IMR-90 (cell line): ENCODE results near the gene PPP6R3. TPM values are rescaled to one million over a fixed set of nuclear protein-coding genes. Genes with fewer than 3 reads are reported as not detected.

Experiments used
- ATAC-seq: fragments of 200-7000 bp; cut with Tn5 transposase; 2 replicates; pipeline ENCODE4 v1.9.1; 2020; ENCODE audit warnings: low read depth, mild to moderate bottlenecking, moderate library complexity
- BruUV-seq: library from RNA; stranded (reverse); fragments of 400-500 nt; replicated peaks from 2 replicates; lab custom pipeline; 2021; lab: Mats Ljungman, UMichigan
- CTCF ChIA-PET: fragments of 300-600 bp; formaldehyde crosslinking; extraction: SDS; loops from one replicate; lab custom pipeline; 2021; ENCODE audit warnings: antibody characterized with exemption; lab: Yijun Ruan, JAX
- POLR2A ChIA-PET: fragments of 300-600 bp; sonication (Branson Sonifier 250); formaldehyde crosslinking; loops from one replicate; lab custom pipeline; 2022; ENCODE audit warnings: antibody characterized with exemption; ENCODE audit not compliant: unreplicated experiment; lab: Charles Lee
- DNase-seq: peaks from one replicate; pipeline ENCODE4 v3.0.0; 2013
- H2AFZ ChIP-seq: replicated peaks from 2 replicates; pipeline ENCODE3; 2013; ENCODE audit warnings: low read length, mild to moderate bottlenecking; ENCODE audit not compliant: poor library complexity
- H2AK5ac ChIP-seq: 2 replicates; pipeline ENCODE4 v1.6.1; 2013; ENCODE audit warnings: low read depth, low read length, inconsistent platforms
- H2AK9ac ChIP-seq: replicated peaks from 2 replicates; pipeline ENCODE3; 2013; ENCODE audit warnings: mild to moderate bottlenecking, low read depth, low read length, moderate library complexity; ENCODE audit not compliant: poor library complexity
- H2BK120ac ChIP-seq: 2 replicates; pipeline ENCODE4 v1.6.1; 2013; ENCODE audit warnings: low read depth, low read length, inconsistent platforms
- H2BK15ac ChIP-seq: 3 replicates; pipeline ENCODE4 v1.6.1; 2013; ENCODE audit warnings: low read depth, low read length, inconsistent platforms
- H2BK20ac ChIP-seq: 2 replicates; pipeline ENCODE4 v1.6.1; 2013; ENCODE audit warnings: low read depth, mild to moderate bottlenecking, inconsistent platforms, low read length, moderate library complexity
- H2BK5ac ChIP-seq: 2 replicates; pipeline ENCODE4 v1.6.1; 2013; ENCODE audit warnings: mild to moderate bottlenecking, low read depth, low read length, inconsistent platforms; ENCODE audit not compliant: poor library complexity, severe bottlenecking
- H3K14ac ChIP-seq: replicated peaks from 2 replicates; pipeline ENCODE4 v1.6.1; 2013; ENCODE audit warnings: low read depth, low read length, inconsistent platforms
- H3K18ac ChIP-seq: 2 replicates; pipeline ENCODE4 v1.6.1; 2013; ENCODE audit warnings: low read depth, low read length, control low read depth
- H3K23ac ChIP-seq: 2 replicates; pipeline ENCODE4 v1.6.1; 2013; ENCODE audit warnings: low read depth, low read length, inconsistent platforms
- H3K27ac ChIP-seq: 2 replicates; pipeline ENCODE4 v1.5.1; 2013; ENCODE audit warnings: mild to moderate bottlenecking, control low read depth, low read length; ENCODE audit not compliant: insufficient read depth
- H3K27me3 ChIP-seq: 2 replicates; pipeline ENCODE4 v1.6.1; 2013; ENCODE audit warnings: low read length; ENCODE audit not compliant: control insufficient read depth, insufficient read depth
- H3K36me3 ChIP-seq: 2 replicates; pipeline ENCODE4 v1.6.1; 2013; ENCODE audit warnings: low read length, mixed read lengths; ENCODE audit not compliant: control insufficient read depth, insufficient read depth
- H3K4ac ChIP-seq: 2 replicates; pipeline ENCODE4 v1.6.1; 2013; ENCODE audit warnings: low read depth, low read length, inconsistent platforms
- H3K4me1 ChIP-seq: 2 replicates; pipeline ENCODE4 v1.6.1; 2013; ENCODE audit warnings: low read length, mixed read lengths; ENCODE audit not compliant: control insufficient read depth, insufficient read depth
- H3K4me2 ChIP-seq: 2 replicates; pipeline ENCODE4 v1.6.1; 2013; ENCODE audit warnings: low read depth, mild to moderate bottlenecking, control low read depth, low read length, moderate library complexity
- H3K4me3 ChIP-seq: 2 replicates; pipeline ENCODE4 v1.5.1; 2013; ENCODE audit warnings: low read depth, mild to moderate bottlenecking, control low read depth, low read length, moderate library complexity; ENCODE audit not compliant: insufficient read depth
- H3K56ac ChIP-seq: 2 replicates; pipeline ENCODE4 v1.6.1; 2013; ENCODE audit warnings: low read length, inconsistent platforms; ENCODE audit not compliant: insufficient read depth; ENCODE audit errors: extremely low read depth
- H3K79me1 ChIP-seq, 2 experiments: 2 replicates each; pipeline ENCODE4 v1.6.1; 2013; ENCODE audit warnings: low read length in 2 of 2, inconsistent platforms in 1 of 2, low read depth in 1 of 2
- H3K9ac ChIP-seq: 2 replicates; pipeline ENCODE4 v1.6.1; 2013; ENCODE audit warnings: low read depth, low read length, control low read depth
- H3K9me1 ChIP-seq: 2 replicates; pipeline ENCODE4 v1.6.1; 2013; ENCODE audit warnings: low read length, inconsistent platforms; ENCODE audit not compliant: insufficient read depth
- H3K9me3 ChIP-seq: 2 replicates; pipeline ENCODE4 v1.6.1; 2013; ENCODE audit warnings: low read length; ENCODE audit not compliant: control insufficient read depth, insufficient read depth
- H4K20me1 ChIP-seq: 2 replicates; pipeline ENCODE4 v1.6.1; 2013; ENCODE audit warnings: low read length, inconsistent platforms; ENCODE audit not compliant: insufficient read depth
- H4K5ac ChIP-seq: 2 replicates; pipeline ENCODE4 v1.6.1; 2013; ENCODE audit warnings: mild to moderate bottlenecking, low read depth, low read length, control low read depth
- H4K8ac ChIP-seq, 2 experiments: 2 replicates each; pipeline ENCODE4 v1.6.1; 2013; ENCODE audit warnings: low read depth in 2 of 2, low read length in 2 of 2, control low read depth in 1 of 2, inconsistent platforms in 1 of 2
- H4K91ac ChIP-seq: 2 replicates; pipeline ENCODE4 v1.6.1; 2013; ENCODE audit warnings: low read depth, low read length, inconsistent platforms; ENCODE audit not compliant: insufficient read depth
- BHLHE40 ChIP-seq: fragments of 150-350 bp; IDR thresholded peaks from 2 replicates; pipeline ENCODE4 v1.6.1; 2016; ENCODE audit warnings: mild to moderate bottlenecking, low read depth, low read length
- CEBPB ChIP-seq: IDR thresholded peaks from 2 replicates; pipeline ENCODE4 v1.6.1; 2012; ENCODE audit warnings: low read depth, low read length, improper control_type of control experiment
- CHD1 ChIP-seq: IDR thresholded peaks from 2 replicates; pipeline ENCODE4 v1.6.1; 2012; ENCODE audit warnings: low read depth, low read length, improper control_type of control experiment
- FOS ChIP-seq: fragments of 150-350 bp; IDR thresholded peaks from 2 replicates; pipeline ENCODE4 v1.6.1; 2016; ENCODE audit warnings: low read depth, low read length
- MAFK ChIP-seq: IDR thresholded peaks from 2 replicates; pipeline ENCODE4 v1.6.1; 2012; ENCODE audit warnings: low read depth, low read length, improper control_type of control experiment
- MAZ ChIP-seq: IDR thresholded peaks from 2 replicates; pipeline ENCODE4 v1.6.1; 2012; ENCODE audit warnings: low read depth, mild to moderate bottlenecking, low read length, improper control_type of control experiment, moderate library complexity, borderline replicate concordance
- MXI1 ChIP-seq: IDR thresholded peaks from 2 replicates; pipeline ENCODE4 v1.6.1; 2012; ENCODE audit warnings: low read depth, mild to moderate bottlenecking, low read length, moderate library complexity, borderline replicate concordance
- NFE2L2 ChIP-seq: fragments of 150-350 bp; IDR thresholded peaks from 2 replicates; pipeline ENCODE4 v1.6.1; 2016; ENCODE audit warnings: low read depth, mild to moderate bottlenecking, low read length
- POLR2A ChIP-seq: IDR thresholded peaks from 2 replicates; pipeline ENCODE4 v1.6.1; 2012; ENCODE audit warnings: mild to moderate bottlenecking, low read depth, low read length
- RAD21 ChIP-seq: IDR thresholded peaks from 2 replicates; pipeline ENCODE4 v1.6.1; 2012; ENCODE audit warnings: low read length, improper control_type of control experiment
- RCOR1 ChIP-seq: IDR thresholded peaks from 2 replicates; pipeline ENCODE4 v1.6.1; 2012; ENCODE audit warnings: mild to moderate bottlenecking, low read length, improper control_type of control experiment; ENCODE audit not compliant: insufficient replicate concordance
- RFX5 ChIP-seq: IDR thresholded peaks from 2 replicates; pipeline ENCODE4 v1.8.0; 2012; ENCODE audit warnings: low read depth, mild to moderate bottlenecking, low read length, moderate library complexity
- SMC3 ChIP-seq: fragments of 150-350 bp; IDR thresholded peaks from 2 replicates; pipeline ENCODE4 v1.6.1; 2016; ENCODE audit warnings: low read depth, mild to moderate bottlenecking, antibody characterized with exemption, low read length, moderate library complexity
- WGBS, 2 experiments: methylation state at CpG; one replicate each; pipeline versions ENCODE4 v1.1.5 to v1.1.7; 2013; ENCODE audit warnings: missing lambda C conversion rate in 2 of 2; ENCODE audit not compliant: insufficient read length in 1 of 2; ENCODE audit errors: extremely low coverage in 2 of 2; 5-methylcytosine and 5-hydroxymethylcytosine counted together
- dilution Hi-C: fragments of 300-500 bp; cut with HindIII; formaldehyde crosslinking; loops from one replicate; pipeline ENCODE4 v1.14.3; 2018; ENCODE audit warnings: low sequenced_read_pairs; ENCODE audit not compliant: unreplicated experiment
- in situ Hi-C: fragments of 300-500 bp; cut with MboI; formaldehyde crosslinking; loops from 3 replicates; pipeline ENCODE4 v1.14.3; 2019; ENCODE audit warnings: low sequenced_read_pairs, inconsistent platforms, mixed read lengths
- intact Hi-C: fragments of 100-400 bp; cut with micrococcal nuclease; formaldehyde crosslinking; loops from 2 replicates; pipeline ENCODE4 v1.10.0; 2022
- polyA plus RNA-seq, 3 experiments: library from polyadenylated mRNA; depleted of rRNA; stranded (reverse); fragments of >200 nt; gene quantifications; 2 replicates each; pipeline ENCODE4 v1.2.3, GENCODE V29; 2012; ENCODE audit warnings: low replicate concordance in 1 of 3
- total RNA-seq: library from RNA; depleted of rRNA; stranded (reverse); fragments of >200 nt; gene quantifications from 2 replicates; pipeline ENCODE4 v1.2.3, GENCODE V29; 2012
- TF ChIP-seq, protein P1 (sequence below): conservative IDR thresholded peaks from 2 replicates; pipeline ENCODE4 v1.5.1; 2012; ENCODE audit warnings: mild to moderate bottlenecking, low read depth, low read length, improper control_type of control experiment
- TF ChIP-seq, protein P2 (sequence below): fragments of 150-350 bp; IDR thresholded peaks from 2 replicates; pipeline ENCODE4 v1.6.1; 2016; ENCODE audit warnings: low read depth, mild to moderate bottlenecking, low read length, moderate library complexity, borderline replicate concordance
- TF ChIP-seq, protein P3 (sequence below): fragments of 150-350 bp; IDR thresholded peaks from 2 replicates; pipeline ENCODE4 v1.6.1; 2017; ENCODE audit warnings: mild to moderate bottlenecking, antibody characterized with exemption, low read length, low read depth

Gene PPP6R3
- total and polyA plus RNA-seq, 2 of the 4 experiments (the other 2 are of a cell fraction) = 29.0 to 123 TPM

DNA sequence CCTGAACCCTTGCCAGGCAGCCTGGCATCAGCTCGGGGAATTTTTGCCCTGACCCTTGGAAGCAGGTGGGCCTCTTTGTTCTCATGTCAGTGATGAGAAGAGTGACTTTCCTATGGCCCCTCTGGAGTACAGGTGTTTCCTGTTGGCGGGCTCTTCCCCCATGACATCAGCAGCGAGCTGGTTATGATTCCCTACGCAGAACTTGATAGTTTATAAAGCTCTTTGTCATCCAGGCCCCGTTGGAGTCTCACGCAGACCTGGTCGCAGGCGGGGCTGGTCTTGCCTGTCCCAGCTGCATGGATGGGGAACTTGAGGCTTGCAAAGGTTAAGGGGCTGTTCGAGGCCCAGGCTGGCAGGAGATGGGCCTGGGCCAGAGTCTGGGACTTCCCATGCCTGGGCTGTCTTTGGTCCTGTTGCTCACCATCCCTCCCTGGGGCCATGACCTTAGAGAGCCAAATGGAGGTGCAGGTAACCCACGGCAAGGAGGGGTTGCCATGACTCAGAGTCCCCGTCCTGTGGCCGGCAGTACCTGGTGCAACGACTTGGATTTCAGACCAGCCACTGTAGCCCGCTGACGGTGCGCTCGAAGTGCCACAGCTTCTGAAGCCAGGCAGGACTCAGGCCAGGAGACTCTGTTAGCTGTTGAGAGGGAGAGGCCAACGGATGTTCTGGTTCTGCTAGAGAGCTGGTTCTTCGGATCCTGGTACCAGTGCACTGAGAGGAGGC lies 45.9 kb upstream of the PPP6R3 start:
- Histone ChIP-seq H3K9me1 (peaks cover 11% of the 10 kb centered on the region; the same call in 1 of the 2 replicates), H3K9me3 (no peaks in the 10 kb centered on the region), H3K18ac (no peak overlapping the region), H4K20me1 (peaks cover 3% of the 10 kb centered on the region; the same call in 1 of the 2 replicates), H2AK9ac (no peak overlapping the region), H3K9ac (no peak overlapping the region), H3K79me1 (no peaks in the 10 kb centered on the region), H2BK5ac (no peak overlapping the region), H4K91ac (no peak overlapping the region), H2BK15ac (no peak overlapping the region), H3K4ac (no peak overlapping the region), H3K4me2 (no peak overlapping the region), H3K4me3 (no peak overlapping the region), H3K27me3 (no peaks in the 10 kb centered on the region), H2BK20ac (no peak overlapping the region), H3K4me1 (no peaks in the 10 kb centered on the region), H3K56ac (no peak overlapping the region), H2AK5ac (no peak overlapping the region), H3K23ac (no peak overlapping the region), H2BK120ac (no peak overlapping the region), H4K8ac (no peak overlapping the region), H3K36me3 (peaks cover 63% of the 10 kb centered on the region), H3K27ac (no peak overlapping the region), H4K5ac (no peak overlapping the region), H3K14ac (no peak overlapping the region), H2AFZ (no peak overlapping the region)
- 97% methylated on average over 9 of the region's 19 CpGs; no CpG with 5 or more reads in 1 of the 2 experiments for WGBS, 2 experiments
- TF ChIP-seq RCOR1 (no peak), FOS (no peak), CHD1 (no peak), POLR2A (no peak), RFX5 (no peak), RAD21 (no peak), MXI1 (no peak), MAFK (no peak), NFE2L2 (no peak), BHLHE40 (no peak), MAZ (no peak), CEBPB (no peak), SMC3 (no peak)
- TF ChIP-seq, protein P1, sequence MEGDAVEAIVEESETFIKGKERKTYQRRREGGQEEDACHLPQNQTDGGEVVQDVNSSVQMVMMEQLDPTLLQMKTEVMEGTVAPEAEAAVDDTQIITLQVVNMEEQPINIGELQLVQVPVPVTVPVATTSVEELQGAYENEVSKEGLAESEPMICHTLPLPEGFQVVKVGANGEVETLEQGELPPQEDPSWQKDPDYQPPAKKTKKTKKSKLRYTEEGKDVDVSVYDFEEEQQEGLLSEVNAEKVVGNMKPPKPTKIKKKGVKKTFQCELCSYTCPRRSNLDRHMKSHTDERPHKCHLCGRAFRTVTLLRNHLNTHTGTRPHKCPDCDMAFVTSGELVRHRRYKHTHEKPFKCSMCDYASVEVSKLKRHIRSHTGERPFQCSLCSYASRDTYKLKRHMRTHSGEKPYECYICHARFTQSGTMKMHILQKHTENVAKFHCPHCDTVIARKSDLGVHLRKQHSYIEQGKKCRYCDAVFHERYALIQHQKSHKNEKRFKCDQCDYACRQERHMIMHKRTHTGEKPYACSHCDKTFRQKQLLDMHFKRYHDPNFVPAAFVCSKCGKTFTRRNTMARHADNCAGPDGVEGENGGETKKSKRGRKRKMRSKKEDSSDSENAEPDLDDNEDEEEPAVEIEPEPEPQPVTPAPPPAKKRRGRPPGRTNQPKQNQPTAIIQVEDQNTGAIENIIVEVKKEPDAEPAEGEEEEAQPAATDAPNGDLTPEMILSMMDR = no peak
- TF ChIP-seq, protein P2, sequence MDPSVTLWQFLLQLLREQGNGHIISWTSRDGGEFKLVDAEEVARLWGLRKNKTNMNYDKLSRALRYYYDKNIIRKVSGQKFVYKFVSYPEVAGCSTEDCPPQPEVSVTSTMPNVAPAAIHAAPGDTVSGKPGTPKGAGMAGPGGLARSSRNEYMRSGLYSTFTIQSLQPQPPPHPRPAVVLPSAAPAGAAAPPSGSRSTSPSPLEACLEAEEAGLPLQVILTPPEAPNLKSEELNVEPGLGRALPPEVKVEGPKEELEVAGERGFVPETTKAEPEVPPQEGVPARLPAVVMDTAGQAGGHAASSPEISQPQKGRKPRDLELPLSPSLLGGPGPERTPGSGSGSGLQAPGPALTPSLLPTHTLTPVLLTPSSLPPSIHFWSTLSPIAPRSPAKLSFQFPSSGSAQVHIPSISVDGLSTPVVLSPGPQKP = no peak
- TF ChIP-seq, protein P3, sequence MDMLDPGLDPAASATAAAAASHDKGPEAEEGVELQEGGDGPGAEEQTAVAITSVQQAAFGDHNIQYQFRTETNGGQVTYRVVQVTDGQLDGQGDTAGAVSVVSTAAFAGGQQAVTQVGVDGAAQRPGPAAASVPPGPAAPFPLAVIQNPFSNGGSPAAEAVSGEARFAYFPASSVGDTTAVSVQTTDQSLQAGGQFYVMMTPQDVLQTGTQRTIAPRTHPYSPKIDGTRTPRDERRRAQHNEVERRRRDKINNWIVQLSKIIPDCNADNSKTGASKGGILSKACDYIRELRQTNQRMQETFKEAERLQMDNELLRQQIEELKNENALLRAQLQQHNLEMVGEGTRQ = no peak
- POLR2A ChIA-PET = no interaction called here
- in situ Hi-C loops = no loop called here
- CTCF ChIA-PET = no interaction called here
- ATAC-seq = no peak
- intact Hi-C loops = no loop called here
- dilution Hi-C loops = no loop called here
- DNase-seq = no peak
- BruUV-seq = no TSS peak
